HL-60/S4 treated with phorbol 12-myristate 13-acetate at 8.2 ng/mL for 4 days and 3 days (cell line): Measurements from ENCODE around the gene NAXD.
"Not testable (repeated sequence)": the region's sequence is repeated elsewhere in the genome, so short reads cannot be mapped to it uniquely, and the experiment has no call there.

Experiments used
- in situ Hi-C: fragments of 300-500 bp; cut with MboI; formaldehyde crosslinking; loops from 2 replicates; pipeline ENCODE4 v1.15.0; 2022; ENCODE audit warnings: low sequenced_read_pairs

Gene NAXD

DNA sequence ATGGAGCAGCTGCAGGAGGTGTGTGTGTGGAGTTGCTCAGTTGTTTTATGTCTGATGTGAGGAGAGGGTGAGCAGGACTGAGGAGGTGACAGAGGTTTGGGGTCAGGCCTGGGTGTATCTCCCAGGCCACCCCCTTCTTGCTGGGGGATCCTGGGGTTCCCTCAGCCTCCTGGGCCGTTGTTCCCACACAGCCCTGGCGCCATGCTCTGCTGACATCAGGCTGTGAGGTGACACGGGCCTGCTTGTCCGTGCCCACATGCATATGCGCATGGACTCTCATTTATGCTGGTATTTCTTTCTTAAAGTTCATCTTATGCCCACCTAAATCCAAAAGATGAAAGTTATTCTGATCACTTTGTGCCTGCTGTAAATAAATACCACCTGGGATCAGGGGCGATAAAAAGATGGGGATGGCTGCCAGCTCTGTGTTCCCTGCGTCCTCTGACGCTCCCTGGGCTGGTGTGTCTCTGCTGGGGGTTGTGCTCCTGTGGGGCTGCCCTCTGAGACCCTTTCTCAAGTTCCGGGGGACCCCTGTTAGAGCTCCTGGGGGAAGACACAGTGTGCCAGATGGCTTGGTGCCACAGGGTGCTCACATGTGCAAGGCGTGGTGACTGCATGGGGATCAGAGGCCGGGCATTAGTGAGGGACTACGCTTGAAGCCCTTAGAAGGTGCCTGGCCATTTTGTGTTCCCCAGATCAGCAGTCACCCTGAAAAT lies 12.6 kb downstream of the NAXD start:
- in situ Hi-C loops: no loop called here

DNA sequence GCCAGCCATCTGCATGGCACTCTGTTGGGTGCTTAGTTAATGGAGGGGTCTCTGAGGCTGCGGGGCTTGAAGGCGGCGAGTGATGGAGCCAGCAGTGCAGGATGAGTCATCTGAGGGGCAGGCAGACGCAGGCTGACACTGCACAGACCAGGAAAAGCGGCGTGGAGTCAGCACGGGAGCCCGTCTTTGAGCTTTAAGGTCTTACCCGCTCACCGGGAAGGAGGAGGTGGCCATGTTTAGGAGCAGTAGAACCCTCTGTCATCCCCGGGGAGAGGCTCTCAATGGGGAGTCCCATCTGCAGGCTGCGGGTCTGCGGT lies 13.1 kb downstream of the NAXD start:
- in situ Hi-C loops: no loop called here

DNA sequence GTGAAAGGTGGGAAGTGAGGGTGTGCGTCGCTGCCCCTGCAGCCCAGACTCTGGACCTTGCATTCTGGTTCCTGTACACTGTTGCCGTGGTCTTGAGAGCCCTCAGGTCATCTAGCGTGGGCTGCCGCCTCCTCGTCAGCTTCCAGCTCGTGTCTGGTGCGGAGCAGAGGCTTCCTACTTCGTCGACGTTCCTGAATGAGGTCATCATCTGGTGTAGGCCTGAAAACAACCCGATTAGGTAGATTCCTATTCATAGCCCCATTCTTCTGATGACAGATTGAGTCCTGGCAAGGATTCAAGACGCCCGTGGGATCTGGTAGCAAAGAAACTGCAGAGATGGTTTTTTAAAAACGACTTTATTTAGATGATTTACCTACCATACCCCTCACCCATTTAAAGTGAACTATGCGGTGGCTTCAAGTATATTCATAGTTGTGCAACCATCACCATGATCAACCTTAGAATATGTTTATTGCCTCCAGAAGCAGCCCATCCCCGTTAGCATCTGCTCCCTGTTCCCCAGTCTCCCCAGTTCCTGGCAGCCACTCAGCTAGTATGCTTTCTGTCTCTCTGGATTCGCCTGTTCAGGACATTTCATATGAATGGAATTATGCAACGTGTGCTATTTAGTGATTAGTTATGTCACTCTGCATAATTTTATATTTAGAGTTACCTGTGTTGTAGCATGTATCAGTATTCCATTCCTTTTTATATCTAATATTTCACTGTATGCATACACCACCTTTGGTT lies 13.8 kb downstream of the NAXD start:
- in situ Hi-C loops: no loop called here

DNA sequence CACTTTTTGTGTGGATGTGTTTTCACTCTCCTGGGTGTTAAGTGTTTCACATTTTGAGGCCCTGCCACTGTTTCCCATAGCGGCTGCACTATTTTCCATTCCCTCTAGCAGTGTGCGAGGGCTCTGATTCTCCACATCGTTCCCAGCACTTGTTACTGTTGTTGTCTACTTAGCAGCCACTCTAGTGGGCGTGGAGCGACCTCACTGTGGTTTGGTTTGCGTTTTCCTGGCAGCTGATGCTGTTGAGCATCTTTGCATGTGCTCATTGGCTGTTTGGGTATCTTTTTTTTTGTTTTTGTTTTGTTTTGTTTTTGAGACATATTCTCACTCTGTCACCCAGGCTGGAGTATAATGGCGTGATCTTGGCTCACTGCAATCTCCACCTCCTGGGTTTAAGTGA lies 14.4 kb downstream of the NAXD start:
- in situ Hi-C loops: no loop called here

GRCh38 chr13:110630566-110631119 lies 15.3 kb downstream of the NAXD start:
- in situ Hi-C loops: no loop called here

DNA sequence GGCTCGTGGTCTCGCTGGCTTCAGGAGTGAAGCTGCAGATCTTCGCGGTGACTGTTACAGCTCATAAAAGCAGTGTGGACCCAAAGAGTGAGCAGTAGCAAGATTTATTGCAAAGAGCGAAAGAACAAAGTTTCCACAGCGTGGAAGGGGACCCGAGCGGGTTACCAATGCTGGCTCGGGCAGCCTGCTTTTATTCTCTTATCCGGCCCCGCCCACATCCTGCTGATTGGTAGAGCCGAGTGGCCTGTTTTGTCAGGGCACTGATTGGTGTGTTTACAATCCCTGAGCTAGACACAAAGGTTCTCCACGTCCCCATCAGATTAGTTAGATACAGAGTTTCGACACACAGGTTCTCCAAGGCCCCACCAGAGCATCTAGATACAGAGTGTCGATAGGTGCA lies 16.9 kb downstream of the NAXD start:
- in situ Hi-C loops: not testable (repeated sequence)

DNA sequence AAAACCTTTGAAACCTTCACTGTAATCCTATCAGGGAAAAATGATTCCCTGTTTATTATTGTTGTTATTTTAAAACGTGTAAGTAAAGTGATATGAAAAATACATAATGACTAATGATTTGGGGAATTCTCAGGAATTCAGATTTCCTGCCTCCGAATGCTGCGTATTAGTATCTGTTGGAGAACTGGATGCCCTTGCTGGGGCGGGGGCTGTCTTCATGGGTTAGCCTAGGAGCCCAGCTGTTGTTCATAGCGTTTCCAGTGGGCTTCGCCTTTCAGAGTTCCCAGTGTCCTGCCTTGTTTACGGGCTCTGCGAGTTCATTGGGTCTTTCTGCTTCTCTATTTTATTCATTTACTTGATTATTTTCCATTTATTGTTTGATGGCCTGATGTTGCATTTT lies 18.4 kb downstream of the NAXD start:
- in situ Hi-C loops: no loop called here

DNA sequence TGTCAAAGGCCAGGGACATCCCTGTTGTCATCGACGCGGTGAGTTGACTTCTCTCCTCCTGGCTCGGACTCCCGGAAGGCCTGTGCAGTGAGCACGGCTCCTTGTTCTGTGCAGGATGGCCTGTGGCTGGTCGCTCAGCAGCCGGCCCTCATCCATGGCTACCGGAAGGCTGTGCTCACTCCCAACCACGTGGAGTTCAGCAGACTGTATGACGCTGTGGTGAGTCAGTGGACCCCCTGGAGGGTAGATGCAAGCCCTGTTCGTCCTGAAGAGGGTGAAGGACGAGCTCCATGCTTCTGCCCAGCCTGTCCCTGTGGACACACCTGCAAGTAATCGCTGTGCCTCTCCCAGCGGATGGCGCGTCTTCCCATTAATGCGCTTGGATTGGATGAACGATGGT lies 19.2 kb downstream of the NAXD start:
- in situ Hi-C loops: no loop called here

DNA sequence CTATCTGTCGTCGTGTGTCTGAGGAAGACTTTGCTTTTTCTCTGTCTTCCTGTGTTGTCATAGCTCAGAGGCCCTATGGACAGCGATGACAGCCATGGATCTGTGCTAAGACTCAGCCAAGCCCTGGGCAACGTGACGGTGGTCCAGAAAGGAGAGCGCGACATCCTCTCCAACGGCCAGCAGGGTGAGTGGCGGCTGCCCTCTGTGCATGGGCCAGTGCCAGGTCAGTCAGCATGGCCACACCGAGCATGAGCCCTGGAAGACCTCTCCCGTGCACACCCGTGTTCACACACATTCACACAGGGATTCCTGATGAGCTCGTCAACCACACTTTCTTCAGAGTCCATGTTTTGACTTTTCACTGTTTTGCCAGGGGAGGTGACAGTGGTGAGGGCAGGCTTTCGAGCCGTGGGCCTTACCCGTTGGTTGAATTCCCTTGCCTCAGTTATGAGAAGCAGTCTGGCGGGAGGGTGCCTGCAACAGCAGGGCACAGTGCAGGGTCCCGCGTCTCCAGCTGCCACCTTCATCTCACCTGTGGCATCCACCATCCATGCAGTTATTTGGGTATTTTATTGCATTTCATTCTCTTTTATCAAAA lies 20.2 kb downstream of the NAXD start:
- in situ Hi-C loops: no loop called here

DNA sequence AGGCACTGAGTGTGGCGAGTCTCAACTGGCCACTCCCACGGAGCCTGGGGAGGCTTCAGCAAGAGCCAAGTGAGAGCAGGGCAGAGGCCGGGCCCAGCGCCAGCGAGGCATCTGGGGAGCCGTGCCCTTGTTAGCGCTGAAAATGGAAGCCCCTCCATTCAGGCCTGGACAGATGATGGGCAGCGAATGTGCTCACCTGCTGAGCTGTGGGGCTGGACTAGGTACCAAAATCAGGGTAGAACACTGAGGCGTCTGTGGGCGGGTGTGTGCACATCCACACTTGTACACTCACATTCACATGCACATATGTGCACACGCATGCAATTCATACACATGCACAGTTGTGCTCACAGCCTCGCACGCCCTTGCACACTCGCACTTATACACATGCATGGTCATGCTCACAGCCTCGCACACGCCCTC lies 20.7 kb downstream of the NAXD start:
- in situ Hi-C loops: no loop called here

DNA sequence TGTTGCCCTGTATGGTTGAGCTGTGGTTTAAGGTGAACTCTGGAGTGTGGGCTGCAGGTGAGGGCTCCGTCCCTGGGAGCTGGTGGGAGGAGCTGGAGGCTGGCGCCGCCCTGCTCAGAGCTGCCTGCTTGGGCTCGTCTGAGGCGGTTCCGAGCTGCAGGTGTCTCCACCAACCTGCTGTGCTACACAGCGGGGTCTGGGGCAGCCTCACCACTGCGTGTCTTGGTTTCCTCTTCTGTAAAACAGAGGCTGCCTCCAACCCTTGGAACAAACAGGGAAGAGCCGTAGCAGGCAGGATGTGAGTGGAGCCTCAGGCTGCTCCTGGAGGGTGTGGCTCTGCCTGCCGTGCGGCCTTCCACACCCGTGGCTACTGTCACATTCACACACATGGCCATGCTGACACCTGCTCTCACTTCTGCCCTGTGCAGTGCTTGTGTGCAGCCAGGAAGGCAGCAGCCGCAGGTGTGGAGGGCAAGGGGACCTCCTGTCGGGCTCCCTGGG lies 21.4 kb downstream of the NAXD start:
- in situ Hi-C loops: no loop called here

- in situ Hi-C loops: no loop called here
Measured at GRCh38 chr13:110637275-110637674, 21.9 kb downstream of the NAXD start.

DNA sequence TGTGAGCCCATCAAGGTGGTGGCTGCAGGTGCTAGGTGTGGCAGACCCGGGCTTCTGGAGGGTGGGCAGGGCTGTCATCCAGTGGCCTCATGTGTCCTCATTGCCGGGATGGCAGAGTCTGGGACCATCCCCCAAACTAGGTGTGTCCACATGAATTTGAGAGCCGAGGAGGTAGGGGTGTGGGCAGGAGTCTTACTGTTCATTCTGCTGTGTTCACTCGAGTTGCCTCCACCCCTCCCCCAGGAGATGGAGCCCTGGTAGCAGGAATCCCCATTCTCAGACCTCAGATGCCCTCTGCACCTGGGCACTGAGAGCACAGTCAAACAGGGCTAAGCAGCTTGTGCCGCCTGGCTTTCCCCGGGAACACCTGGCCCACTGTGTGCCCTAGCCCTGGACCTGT lies 22.4 kb downstream of the NAXD start:
- in situ Hi-C loops: no loop called here

DNA sequence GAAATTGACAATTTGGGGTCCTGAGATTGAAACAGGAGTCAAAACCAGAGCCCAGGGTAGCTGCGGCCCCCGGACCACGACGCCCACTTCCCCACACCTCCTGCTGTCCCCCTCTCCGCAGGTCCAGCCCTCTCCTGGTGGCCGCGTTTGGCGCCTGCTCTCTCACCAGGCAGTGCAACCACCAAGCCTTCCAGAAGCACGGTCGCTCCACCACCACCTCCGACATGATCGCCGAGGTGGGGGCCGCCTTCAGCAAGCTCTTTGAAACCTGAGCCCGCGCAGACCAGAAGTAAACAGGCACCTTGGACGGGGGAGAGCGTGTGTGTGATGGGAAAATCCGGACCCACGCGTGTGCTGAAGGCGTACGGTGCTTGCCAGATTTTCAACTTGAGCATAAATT lies 22.9 kb downstream of the NAXD start:
- in situ Hi-C loops: no loop called here

GRCh38 chr13:110638814-110639806 lies 23.8 kb downstream of the NAXD start:
- in situ Hi-C loops: no loop called here

DNA sequence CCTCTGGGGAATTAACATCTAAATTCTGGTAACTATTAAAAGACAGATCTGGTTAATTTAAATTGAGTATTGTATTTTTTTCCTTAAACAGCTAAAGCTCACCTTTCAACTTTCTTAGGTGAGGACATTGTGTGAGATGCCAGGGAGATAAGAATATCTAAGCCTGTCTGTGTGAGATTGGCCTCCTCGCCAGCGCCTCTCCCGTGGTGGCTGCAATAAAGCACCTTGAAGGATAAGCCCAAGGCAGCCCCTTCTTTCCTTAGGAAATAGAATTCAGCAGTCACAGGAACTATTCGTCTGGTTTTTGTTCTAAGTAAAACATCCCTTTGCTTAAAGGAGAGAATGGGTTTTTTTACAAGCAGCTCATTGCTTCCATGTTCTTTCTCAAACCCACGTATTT lies 24.6 kb downstream of the NAXD start:
- in situ Hi-C loops: no loop called here

GRCh38 chr13:110640591-110641029 lies 25.3 kb downstream of the NAXD start:
- in situ Hi-C loops: no loop called here

DNA sequence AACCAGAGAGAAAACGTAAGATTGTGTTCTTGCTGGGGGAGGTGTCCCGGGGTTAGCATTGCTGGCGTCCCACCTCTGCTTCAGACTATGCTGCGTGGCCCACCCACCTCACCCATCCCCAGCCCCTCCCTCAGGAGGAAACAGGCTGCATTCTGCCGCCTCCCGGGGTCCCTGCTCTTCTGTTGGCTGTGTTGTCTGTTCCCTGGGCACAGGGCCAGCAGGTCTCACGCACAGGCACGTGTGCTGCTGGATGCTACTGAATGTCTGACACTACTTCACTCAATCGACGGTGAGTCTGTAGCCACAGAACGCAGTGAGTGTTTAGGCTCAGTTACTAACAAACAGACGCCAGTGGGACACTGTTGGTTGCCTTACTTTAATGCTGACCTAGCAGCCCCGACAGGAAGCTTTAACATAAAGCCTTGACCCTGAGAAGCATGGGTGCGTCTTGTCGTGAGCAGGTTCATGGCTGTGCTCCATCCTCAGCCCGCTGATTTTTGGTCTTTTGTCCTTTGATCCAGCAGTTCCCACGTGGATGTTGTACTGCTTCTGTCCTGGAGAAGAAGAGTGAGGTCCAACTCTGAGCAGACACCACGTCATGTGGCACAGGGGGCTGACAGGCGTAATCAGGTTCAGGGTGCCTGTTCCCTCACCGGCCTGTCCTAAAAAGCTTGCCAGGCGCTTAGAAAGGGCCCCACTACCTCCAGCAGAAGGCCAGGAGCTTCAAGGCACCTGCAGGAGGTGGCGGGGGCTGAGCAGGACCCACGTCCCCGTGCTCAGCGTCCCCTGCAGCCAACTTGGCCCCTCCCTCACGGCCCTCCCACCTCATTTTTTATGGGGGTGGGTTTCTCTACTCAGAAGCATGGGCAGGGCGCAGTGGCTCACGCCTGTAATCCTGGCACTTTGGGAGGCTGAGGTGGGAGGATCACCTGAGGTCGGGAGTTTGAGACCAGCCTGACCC lies 26.0 kb downstream of the NAXD start:
- in situ Hi-C loops: no loop called here

GRCh38 chr13:110642291-110642981 lies 27.1 kb downstream of the NAXD start:
- in situ Hi-C loops: no loop called here
